HepG2 (cell line): Measurements from ENCODE around the gene RABGEF1. TPM values are rescaled to one million over a fixed set of nuclear protein-coding genes. Genes with fewer than 3 reads are reported as not detected.
"Not testable (repeated sequence)": the region's sequence is repeated elsewhere in the genome, so short reads cannot be mapped to it uniquely, and the experiment has no call there.

Experiments
- ATAC-seq: fragments of 200-7000 bp; cut with Tn5 transposase; 3 replicates; pipeline ENCODE4 v1.9.1; 2020; ENCODE audit warnings: mild to moderate bottlenecking, moderate library complexity
- BruUV-seq: library from RNA; stranded (reverse); fragments of 400-500 nt; replicated peaks from 2 replicates; lab custom pipeline; 2021; lab: Mats Ljungman, UMichigan
- CTCF ChIA-PET: fragments of 300-600 bp; formaldehyde crosslinking; extraction: SDS; loops from one replicate; lab custom pipeline; 2021; ENCODE audit warnings: low total read pairs, inconsistent platforms, low intra/inter-chr PET ratio; lab: Yijun Ruan, JAX
- POLR2A ChIA-PET: fragments of 350-600 bp; sonication (Branson Sonifier 250); formaldehyde crosslinking; loops from one replicate; lab custom pipeline; 2020; ENCODE audit warnings: antibody characterized with exemption, inconsistent platforms; lab: Yijun Ruan, JAX
- DNase-seq: peaks from one replicate; pipeline ENCODE4 v3.0.0-alpha.2; 2015; ENCODE audit warnings: low spot score
- FAIRE-seq: peaks from 3 replicates; lab custom pipeline; 2011; peaks lifted over from hg19 to GRCh38; lab: Jason Lieb, UNC
- H2AFZ ChIP-seq: one replicate; pipeline ENCODE4 v1.6.1; 2011; ENCODE audit warnings: low read length, inconsistent platforms
- H3K27ac ChIP-seq: fragments of 300-600 bp; 3 replicates; pipeline ENCODE4 v1.8.0; 2011; ENCODE audit warnings: mixed run types, mild to moderate bottlenecking, mixed read lengths, low read length, inconsistent platforms; ENCODE audit not compliant: insufficient read depth; ENCODE audit errors: extremely low read length
- H3K27me3 ChIP-seq, 2 experiments: fragments of 200-600 bp in 1 of 2; 2 replicates in 1 of 2; 3 replicates in 1 of 2; pipeline versions ENCODE4 v1.6.0 to v1.8.0; 2011; ENCODE audit warnings: low read length in 2 of 2, mild to moderate bottlenecking in 2 of 2, moderate library complexity in 2 of 2, inconsistent platforms in 1 of 2; ENCODE audit not compliant: insufficient read depth in 2 of 2, control insufficient read depth in 1 of 2
- H3K36me3 ChIP-seq, 2 experiments: fragments of 200-600 bp in 1 of 2; replicated peaks in 1 of 2; 2 replicates in 1 of 2; 3 replicates in 1 of 2; pipeline versions ENCODE4 v1.5.1 to v1.8.0; 2011; ENCODE audit warnings: low read length in 2 of 2, inconsistent platforms in 1 of 2; ENCODE audit not compliant: insufficient read depth in 2 of 2, control insufficient read depth in 1 of 2
- H3K4me1 ChIP-seq: 2 replicates; pipeline ENCODE4 v1.5.1; 2012; ENCODE audit warnings: low read length, inconsistent platforms; ENCODE audit not compliant: insufficient read depth
- H3K4me2 ChIP-seq: 2 replicates; pipeline ENCODE4 v1.6.0; 2011; ENCODE audit warnings: low read depth, low read length, inconsistent platforms
- H3K4me3 ChIP-seq, 3 experiments: fragments of 200-600 bp in 1 of 3; sonication (generic), shearing (Covaris generic) in 1 of 3; replicated peaks in 1 of 3; 2 replicates each; pipeline ENCODE4 v1.5.1; 2011 to 2016; ENCODE audit warnings: low read length in 3 of 3, inconsistent platforms in 2 of 3, low read depth in 2 of 3, mild to moderate bottlenecking in 2 of 3, control low read depth in 1 of 3, mixed read lengths in 1 of 3; ENCODE audit not compliant: insufficient read depth in 1 of 3
- H3K79me2 ChIP-seq: one replicate; pipeline ENCODE4 v1.6.1; 2011; ENCODE audit warnings: low read length, inconsistent platforms; ENCODE audit not compliant: insufficient read depth
- H3K9ac ChIP-seq: 2 replicates; pipeline ENCODE4 v1.6.0; 2011; ENCODE audit warnings: mild to moderate bottlenecking, low read depth, low read length, inconsistent platforms; ENCODE audit not compliant: insufficient read depth
- H3K9me3 ChIP-seq: 2 replicates; pipeline ENCODE4 v1.5.1; 2012; ENCODE audit warnings: mild to moderate bottlenecking, low read length
- H4K20me1 ChIP-seq: 2 replicates; pipeline ENCODE4 v1.6.0; 2011; ENCODE audit warnings: inconsistent platforms, mild to moderate bottlenecking, low read length, moderate library complexity; ENCODE audit not compliant: insufficient read depth
- AGO1 ChIP-seq: fragments of 200-400 bp; formaldehyde crosslinking; IDR thresholded peaks from 2 replicates; pipeline ENCODE4 v1.6.1; 2017; ENCODE audit warnings: mild to moderate bottlenecking, low read depth, low read length, moderate library complexity; ENCODE audit not compliant: poor library complexity, severe bottlenecking
- KAT7 ChIP-seq: IDR thresholded peaks from 2 replicates; pipeline ENCODE4 v1.6.1; 2018; ENCODE audit warnings: borderline replicate concordance, missing compliant biosample characterization
- KDM4B ChIP-seq: sonication (generic); formaldehyde crosslinking; IDR thresholded peaks from 2 replicates; pipeline ENCODE4 v1.4.0; 2020; ENCODE audit warnings: missing genetic modification reagents
- RAD21 ChIP-seq: fragments of 450-650 bp; formaldehyde crosslinking; IDR thresholded peaks from 2 replicates; pipeline ENCODE4 v1.5.0; 2020; ENCODE audit warnings: mild to moderate bottlenecking
- RXRA ChIP-seq: sonication (generic); formaldehyde crosslinking; IDR thresholded peaks from 2 replicates; pipeline ENCODE4 v1.5.1; 2020; ENCODE audit warnings: missing genetic modification reagents
- SALL1 ChIP-seq: sonication (generic); formaldehyde crosslinking; IDR thresholded peaks from 2 replicates; pipeline ENCODE4 v1.8.0; 2022; ENCODE audit warnings: mild to moderate bottlenecking, missing genetic modification reagents
- SAP130 ChIP-seq: IDR thresholded peaks from 2 replicates; pipeline ENCODE4 v1.6.1; 2016; ENCODE audit warnings: low read depth
- SKI ChIP-seq: fragments of 450-650 bp; IDR thresholded peaks from one replicate; pipeline ENCODE4 v1.6.1; 2018; ENCODE audit warnings: mild to moderate bottlenecking; ENCODE audit not compliant: partially characterized antibody
- ZMYM2 ChIP-seq: sonication (generic); formaldehyde crosslinking; IDR thresholded peaks from 2 replicates; pipeline ENCODE4 v1.8.0; 2022; ENCODE audit warnings: mild to moderate bottlenecking, missing genetic modification reagents
- ZNF232 ChIP-seq: sonication (generic); formaldehyde crosslinking; IDR thresholded peaks from 2 replicates; pipeline ENCODE4 v1.4.0; 2020; ENCODE audit warnings: missing genetic modification reagents, borderline replicate concordance
- ZNF274 ChIP-seq: sonication (generic); formaldehyde crosslinking; IDR thresholded peaks from 2 replicates; pipeline ENCODE4 v1.5.1; 2020; ENCODE audit warnings: mild to moderate bottlenecking, missing genetic modification reagents
- ZNF607 ChIP-seq: sonication (generic); formaldehyde crosslinking; IDR thresholded peaks from 2 replicates; pipeline ENCODE4 v1.5.1; 2020; ENCODE audit warnings: missing genetic modification reagents, mild to moderate bottlenecking, borderline replicate concordance
- ZNF776 ChIP-seq: sonication (generic); formaldehyde crosslinking; IDR thresholded peaks from 2 replicates; pipeline ENCODE4 v1.4.0; 2020; ENCODE audit warnings: mild to moderate bottlenecking, missing genetic modification reagents
- ZSCAN30 ChIP-seq: sonication (generic); formaldehyde crosslinking; IDR thresholded peaks from 2 replicates; pipeline ENCODE4 v1.5.0; 2020; ENCODE audit warnings: mild to moderate bottlenecking, missing genetic modification reagents
- WGBS: methylation state at CpG from one replicate; pipeline ENCODE4 v1.1.6; 2017; ENCODE audit warnings: low lambda C conversion rate; 5-methylcytosine and 5-hydroxymethylcytosine counted together
- in situ Hi-C: cut with HindIII; loops from 2 replicates; pipeline ENCODE4 v1.10.0; 2017; ENCODE audit warnings: low pct_unique_long_range_greater_than_20kb; ENCODE audit not compliant: extremely low pct_ligation_motif_present
- intact Hi-C: fragments of 100-400 bp; cut with micrococcal nuclease; formaldehyde crosslinking; loops from one replicate; pipeline ENCODE4 v1.10.0; 2022; ENCODE audit not compliant: unreplicated experiment
- polyA plus RNA-seq, 8 experiments: library from polyadenylated mRNA; depleted of rRNA in 3 of 8; stranded (reverse) in 7 of 8; unstranded in 1 of 8; fragments of >200 nt; fragmentation: Illumina TruSeq in 4 of 8; extraction: Trizol in 4 of 8; gene quantifications; 2 replicates each; pipeline versions ENCODE4 v1.2.1 to v1.2.3, GENCODE V29; 2011 to 2016; ENCODE audit warnings: low read depth in 4 of 8, missing spikeins in 1 of 8, mixed read lengths in 1 of 8; ENCODE audit not compliant: insufficient read depth in 1 of 8
- total RNA-seq, 5 experiments: library from RNA; depleted of rRNA; stranded (reverse); fragments of >200 nt; fragmentation: Illumina TruSeq; extraction: Trizol; gene quantifications; 2 replicates each; pipeline ENCODE4 v1.2.3, GENCODE V29; 2016; ENCODE audit warnings: low read depth in 1 of 5
- TF ChIP-seq, protein P1 (sequence below): sonication (generic); formaldehyde crosslinking; conservative IDR thresholded peaks from 2 replicates; pipeline ENCODE4 v1.8.1; 2023; ENCODE audit warnings: missing genetic modification reagents
- TF ChIP-seq, protein P2 (sequence below): sonication (generic); formaldehyde crosslinking; IDR thresholded peaks from 2 replicates; pipeline ENCODE4 v1.5.1; 2020; ENCODE audit warnings: mild to moderate bottlenecking, missing genetic modification reagents

The RABGEF1 gene
- total and polyA plus RNA-seq, 2 of the 13 experiments (the other 11 are each of a cell fraction or from before 2014, with no cell fraction given), result 22.7 to 35.3 TPM

DNA sequence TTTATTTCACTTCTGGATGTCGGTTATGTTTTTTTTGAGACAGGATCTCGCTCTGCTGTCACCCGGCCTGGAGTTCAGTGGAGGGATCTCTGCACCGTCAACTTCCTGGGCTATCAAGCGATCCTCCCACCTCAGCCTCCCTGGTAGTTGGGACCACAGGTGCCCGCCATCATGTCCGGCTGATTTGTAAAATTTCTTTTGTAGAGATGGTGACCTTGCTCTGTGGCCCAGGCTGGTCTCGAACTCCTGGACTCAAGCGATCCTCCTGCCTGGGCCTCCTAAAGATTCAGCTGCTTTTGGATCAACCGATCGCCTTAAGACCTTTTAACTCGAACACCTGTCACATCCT is 606 bp upstream of the RABGEF1 start (continued):
- TF ChIP-seq ZMYM2 (CRISPR knock-in tag), result peak; percentile 63; the same call in 1 of the 2 replicates
- TF ChIP-seq, protein P1, sequence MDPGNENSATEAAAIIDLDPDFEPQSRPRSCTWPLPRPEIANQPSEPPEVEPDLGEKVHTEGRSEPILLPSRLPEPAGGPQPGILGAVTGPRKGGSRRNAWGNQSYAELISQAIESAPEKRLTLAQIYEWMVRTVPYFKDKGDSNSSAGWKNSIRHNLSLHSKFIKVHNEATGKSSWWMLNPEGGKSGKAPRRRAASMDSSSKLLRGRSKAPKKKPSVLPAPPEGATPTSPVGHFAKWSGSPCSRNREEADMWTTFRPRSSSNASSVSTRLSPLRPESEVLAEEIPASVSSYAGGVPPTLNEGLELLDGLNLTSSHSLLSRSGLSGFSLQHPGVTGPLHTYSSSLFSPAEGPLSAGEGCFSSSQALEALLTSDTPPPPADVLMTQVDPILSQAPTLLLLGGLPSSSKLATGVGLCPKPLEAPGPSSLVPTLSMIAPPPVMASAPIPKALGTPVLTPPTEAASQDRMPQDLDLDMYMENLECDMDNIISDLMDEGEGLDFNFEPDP (CRISPR knock-in tag), result 0 out of 2 replicates have a peak, but pooled peaks have one; percentile 26
- TF ChIP-seq, all 625 proteins: peak for 13

DNA sequence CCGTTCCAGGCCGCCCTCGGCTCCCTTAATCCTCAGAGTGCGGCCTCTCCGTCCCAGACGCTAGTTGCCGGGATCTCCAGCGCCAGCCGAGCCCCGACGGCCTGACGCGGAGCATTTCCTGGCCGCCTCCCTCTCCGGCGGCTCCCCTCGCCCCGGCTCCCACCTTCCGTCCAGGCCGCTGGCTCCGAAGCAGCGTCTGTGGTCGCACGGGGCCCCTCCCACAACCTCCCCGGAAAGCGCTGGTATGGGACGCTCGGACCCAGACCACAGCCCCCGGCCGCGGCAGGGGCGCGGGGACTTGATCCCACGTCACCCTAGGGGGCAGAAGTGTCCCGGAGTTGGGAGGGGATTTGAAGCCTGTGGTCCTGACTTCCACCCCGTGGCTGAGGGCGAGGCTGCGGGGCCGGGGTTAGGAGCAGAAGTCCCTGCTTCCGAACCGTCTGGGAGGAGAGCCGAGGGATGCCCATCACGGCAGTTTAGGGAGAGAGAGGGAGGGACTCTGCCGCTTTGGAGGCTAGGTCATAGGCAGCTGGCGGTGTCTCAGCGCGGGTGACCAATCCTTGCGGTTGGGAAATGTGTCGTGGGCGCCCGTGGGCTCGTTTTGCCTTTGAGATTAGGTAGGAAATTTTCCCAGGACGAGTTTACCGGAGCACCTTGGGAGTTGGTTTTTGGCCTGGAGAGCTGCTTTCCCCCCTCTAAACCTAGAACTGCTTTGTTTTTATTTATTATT is 612 bp downstream of the RABGEF1 start:
- H3K9me3 ChIP-seq, H2AFZ ChIP-seq, H3K36me3 ChIP-seq, H4K20me1 ChIP-seq, H3K27me3 ChIP-seq, CTCF ChIA-PET: not testable (repeated sequence)
- BruUV-seq, result TSS peak; percentile 75
- POLR2A ChIA-PET, result interaction anchor here (0.6 to 2.3 kb wide), 16 partner anchors 14 to 690 kb away, joined by 3 to 14 read pairs (median 6); partner anchors contain the start of genes KCTD7 and SBDS
- DNase-seq (peak; percentile 33), ATAC-seq (peak; percentile 65), FAIRE-seq (peak; percentile 18)
- in situ Hi-C loops (loop anchor here (5.0 kb wide), 1 partner anchor 36 kb away; no protein-coding TSS in a partner anchor), intact Hi-C loops (loop anchor here (2.0 kb wide), 1 partner anchor 32 kb away; no protein-coding TSS in a partner anchor)
- Histone ChIP-seq H3K4me1 (peaks cover 30% of the 10 kb centered on the region), H3K9ac (peak overlapping the region; percentile 88), H3K4me3 (peak overlapping the region; percentile 87 to 96 (median 94)), H3K4me2 (peak overlapping the region; percentile 83), H3K27ac (peak overlapping the region; percentile 91), H3K79me2 (peaks cover 57% of the 10 kb centered on the region)
- WGBS, result under 1% methylated on average over 42 of the region's 54 CpGs
- TF ChIP-seq SKI (peak; percentile 16), KDM4B (CRISPR knock-in tag) (0 out of 2 replicates have a peak, but pooled peaks have one; percentile 13), ZNF776 (CRISPR knock-in tag) (peak; percentile 57; the same call in 1 of the 2 replicates), RAD21 (CRISPR knock-in tag) (peak; percentile 15; the same call in 1 of the 2 replicates), ZNF232 (CRISPR knock-in tag) (0 out of 2 replicates have a peak, but pooled peaks have one; percentile 34), SALL1 (peak; percentile 55), RXRA (peak; percentile 3; the same call in 1 of the 2 replicates), KAT7 (CRISPR knock-in tag) (peak; percentile 74; the same call in 1 of the 2 replicates), AGO1 (peak; percentile 63), ZNF274 (CRISPR knock-in tag) (peak; percentile 5; the same call in 1 of the 2 replicates), ZSCAN30 (CRISPR knock-in tag) (0 out of 2 replicates have a peak, but pooled peaks have one; percentile 47), SAP130 (peak; percentile 44; the same call in 1 of the 2 replicates), ZNF607 (0 out of 2 replicates have a peak, but pooled peaks have one; percentile 34)
- TF ChIP-seq, protein P2, sequence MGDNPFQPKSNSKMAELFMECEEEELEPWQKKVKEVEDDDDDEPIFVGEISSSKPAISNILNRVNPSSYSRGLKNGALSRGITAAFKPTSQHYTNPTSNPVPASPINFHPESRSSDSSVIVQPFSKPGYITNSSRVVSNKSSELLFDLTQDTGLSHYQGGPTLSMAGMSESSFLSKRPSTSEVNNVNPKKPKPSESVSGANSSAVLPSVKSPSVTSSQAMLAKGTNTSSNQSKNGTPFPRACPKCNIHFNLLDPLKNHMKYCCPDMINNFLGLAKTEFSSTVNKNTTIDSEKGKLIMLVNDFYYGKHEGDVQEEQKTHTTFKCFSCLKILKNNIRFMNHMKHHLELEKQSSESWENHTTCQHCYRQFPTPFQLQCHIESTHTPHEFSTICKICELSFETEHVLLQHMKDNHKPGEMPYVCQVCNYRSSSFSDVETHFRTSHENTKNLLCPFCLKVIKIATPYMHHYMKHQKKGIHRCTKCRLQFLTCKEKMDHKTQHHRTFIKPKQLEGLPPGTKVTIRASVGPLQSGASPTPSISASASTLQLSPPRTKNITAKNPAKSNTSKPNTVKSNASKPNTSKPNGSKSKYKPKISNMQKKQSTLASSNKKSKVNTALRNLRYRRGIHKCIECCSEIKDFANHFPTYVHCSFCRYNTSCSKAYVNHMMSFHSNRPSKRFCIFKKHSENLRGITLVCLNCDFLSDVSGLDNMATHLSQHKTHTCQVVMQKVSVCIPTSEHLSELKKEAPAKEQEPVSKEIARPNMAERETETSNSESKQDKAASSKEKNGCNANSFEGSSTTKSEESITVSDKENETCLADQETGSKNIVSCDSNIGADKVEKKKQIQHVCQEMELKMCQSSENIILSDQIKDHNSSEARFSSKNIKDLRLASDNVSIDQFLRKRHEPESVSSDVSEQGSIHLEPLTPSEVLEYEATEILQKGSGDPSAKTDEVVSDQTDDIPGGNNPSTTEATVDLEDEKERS (CRISPR knock-in tag), result 0 out of 2 replicates have a peak, but pooled peaks have one; percentile 37
